HG03025 (cell line): ENCODE measurements around the gene FAXDC2.

Experiments
- ATAC-seq: cut with Tn5 transposase; IDR thresholded peaks from one replicate; pipeline ENCODE4 v1.9.1; 2021; ENCODE audit warnings: mild to moderate bottlenecking, moderate library complexity; ENCODE audit not compliant: unreplicated experiment, low FRiP score

The FAXDC2 gene

DNA sequence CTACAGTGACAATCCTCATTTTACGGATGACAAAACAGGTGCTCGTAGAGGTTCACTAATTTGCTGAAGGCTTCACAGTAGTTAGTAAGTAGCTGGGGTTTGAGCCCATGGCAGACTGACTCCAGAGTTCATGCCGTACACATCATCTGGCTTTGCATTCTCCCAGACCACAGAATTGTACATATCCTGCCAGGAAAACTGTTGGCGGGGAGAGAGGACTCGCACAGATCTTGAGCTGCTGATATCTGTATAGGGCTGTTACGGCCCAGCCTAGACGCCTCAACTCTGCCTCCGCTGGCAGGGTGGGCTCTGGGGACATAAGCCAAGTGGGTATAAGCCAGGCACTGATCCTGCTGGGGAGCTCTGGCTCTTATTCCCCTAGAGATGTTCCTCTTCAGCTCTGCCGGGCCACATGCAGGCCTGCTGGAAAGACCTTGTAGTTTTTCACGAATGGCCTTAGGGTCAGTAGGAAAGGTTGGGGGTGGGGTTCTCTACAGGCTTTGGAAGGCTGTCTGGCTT, 79.0 kb downstream of the FAXDC2 start:
- ATAC-seq: no peak

DNA sequence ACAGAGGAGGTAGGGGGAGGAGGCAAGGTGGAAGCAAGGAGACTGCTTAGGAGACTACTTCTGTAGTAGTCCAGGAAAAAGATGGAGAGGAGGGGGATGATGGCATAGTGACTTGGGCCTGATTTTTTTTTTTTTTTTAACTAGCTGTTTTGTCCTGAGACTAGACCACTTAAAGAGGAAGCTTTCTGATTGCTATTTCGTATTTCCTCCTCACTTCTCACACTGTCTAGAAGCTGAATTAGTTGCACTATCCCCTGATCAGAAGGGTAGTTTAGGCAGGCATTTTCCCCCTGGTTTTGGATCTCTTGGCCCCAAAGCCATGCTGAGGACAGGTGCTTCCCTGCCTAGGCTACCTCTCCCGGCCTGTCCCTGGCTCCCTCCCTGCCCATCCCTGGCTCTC, 80.3 kb downstream of the FAXDC2 start:
- no peak for ATAC-seq
